ENCODE measurements around the gene MTA2. TPM values are rescaled to one million over a fixed set of nuclear protein-coding genes. Genes with fewer than 3 reads are reported as not detected.
A peak's percentile ranks its signal among the peaks of the same experiment; 100 is the strongest.

Gene MTA2
- total and polyA plus RNA-seq, 2 of the 8 experiments (the other 6 are each of a cell fraction or from before 2014, with no cell fraction given), result 25.7 to 114 TPM

DNA sequence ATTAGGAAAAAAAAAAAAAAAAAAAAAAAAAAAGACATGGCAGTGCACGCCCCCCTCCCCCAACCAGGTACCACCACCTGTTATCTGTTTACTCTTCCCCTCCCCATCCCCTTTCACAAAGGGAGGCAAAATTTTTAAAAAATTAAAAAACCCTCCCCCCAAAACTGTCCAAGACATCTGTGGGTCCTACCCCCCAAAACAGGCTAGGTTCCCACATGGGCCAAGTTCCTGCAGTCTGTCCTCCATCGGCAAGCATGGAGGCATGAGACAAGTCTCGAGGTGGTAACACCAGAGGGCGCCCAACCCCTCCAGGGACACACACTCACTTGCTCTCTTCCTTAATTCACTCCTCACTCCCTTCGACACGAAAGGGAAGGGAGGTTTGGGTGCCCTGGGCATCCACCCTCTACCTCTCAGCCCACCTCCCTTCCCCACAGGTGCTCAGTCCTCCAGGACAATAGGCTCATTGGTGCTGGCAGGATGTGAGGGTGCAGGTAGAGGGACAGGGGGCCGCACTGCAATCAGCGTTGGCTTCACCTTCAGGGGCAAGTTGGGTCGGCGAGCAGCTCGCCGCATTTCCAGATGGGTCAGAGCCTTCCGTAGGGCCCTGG lies 8.1 kb downstream of the MTA2 start (continued):
- TF ChIP-seq, protein P1, sequence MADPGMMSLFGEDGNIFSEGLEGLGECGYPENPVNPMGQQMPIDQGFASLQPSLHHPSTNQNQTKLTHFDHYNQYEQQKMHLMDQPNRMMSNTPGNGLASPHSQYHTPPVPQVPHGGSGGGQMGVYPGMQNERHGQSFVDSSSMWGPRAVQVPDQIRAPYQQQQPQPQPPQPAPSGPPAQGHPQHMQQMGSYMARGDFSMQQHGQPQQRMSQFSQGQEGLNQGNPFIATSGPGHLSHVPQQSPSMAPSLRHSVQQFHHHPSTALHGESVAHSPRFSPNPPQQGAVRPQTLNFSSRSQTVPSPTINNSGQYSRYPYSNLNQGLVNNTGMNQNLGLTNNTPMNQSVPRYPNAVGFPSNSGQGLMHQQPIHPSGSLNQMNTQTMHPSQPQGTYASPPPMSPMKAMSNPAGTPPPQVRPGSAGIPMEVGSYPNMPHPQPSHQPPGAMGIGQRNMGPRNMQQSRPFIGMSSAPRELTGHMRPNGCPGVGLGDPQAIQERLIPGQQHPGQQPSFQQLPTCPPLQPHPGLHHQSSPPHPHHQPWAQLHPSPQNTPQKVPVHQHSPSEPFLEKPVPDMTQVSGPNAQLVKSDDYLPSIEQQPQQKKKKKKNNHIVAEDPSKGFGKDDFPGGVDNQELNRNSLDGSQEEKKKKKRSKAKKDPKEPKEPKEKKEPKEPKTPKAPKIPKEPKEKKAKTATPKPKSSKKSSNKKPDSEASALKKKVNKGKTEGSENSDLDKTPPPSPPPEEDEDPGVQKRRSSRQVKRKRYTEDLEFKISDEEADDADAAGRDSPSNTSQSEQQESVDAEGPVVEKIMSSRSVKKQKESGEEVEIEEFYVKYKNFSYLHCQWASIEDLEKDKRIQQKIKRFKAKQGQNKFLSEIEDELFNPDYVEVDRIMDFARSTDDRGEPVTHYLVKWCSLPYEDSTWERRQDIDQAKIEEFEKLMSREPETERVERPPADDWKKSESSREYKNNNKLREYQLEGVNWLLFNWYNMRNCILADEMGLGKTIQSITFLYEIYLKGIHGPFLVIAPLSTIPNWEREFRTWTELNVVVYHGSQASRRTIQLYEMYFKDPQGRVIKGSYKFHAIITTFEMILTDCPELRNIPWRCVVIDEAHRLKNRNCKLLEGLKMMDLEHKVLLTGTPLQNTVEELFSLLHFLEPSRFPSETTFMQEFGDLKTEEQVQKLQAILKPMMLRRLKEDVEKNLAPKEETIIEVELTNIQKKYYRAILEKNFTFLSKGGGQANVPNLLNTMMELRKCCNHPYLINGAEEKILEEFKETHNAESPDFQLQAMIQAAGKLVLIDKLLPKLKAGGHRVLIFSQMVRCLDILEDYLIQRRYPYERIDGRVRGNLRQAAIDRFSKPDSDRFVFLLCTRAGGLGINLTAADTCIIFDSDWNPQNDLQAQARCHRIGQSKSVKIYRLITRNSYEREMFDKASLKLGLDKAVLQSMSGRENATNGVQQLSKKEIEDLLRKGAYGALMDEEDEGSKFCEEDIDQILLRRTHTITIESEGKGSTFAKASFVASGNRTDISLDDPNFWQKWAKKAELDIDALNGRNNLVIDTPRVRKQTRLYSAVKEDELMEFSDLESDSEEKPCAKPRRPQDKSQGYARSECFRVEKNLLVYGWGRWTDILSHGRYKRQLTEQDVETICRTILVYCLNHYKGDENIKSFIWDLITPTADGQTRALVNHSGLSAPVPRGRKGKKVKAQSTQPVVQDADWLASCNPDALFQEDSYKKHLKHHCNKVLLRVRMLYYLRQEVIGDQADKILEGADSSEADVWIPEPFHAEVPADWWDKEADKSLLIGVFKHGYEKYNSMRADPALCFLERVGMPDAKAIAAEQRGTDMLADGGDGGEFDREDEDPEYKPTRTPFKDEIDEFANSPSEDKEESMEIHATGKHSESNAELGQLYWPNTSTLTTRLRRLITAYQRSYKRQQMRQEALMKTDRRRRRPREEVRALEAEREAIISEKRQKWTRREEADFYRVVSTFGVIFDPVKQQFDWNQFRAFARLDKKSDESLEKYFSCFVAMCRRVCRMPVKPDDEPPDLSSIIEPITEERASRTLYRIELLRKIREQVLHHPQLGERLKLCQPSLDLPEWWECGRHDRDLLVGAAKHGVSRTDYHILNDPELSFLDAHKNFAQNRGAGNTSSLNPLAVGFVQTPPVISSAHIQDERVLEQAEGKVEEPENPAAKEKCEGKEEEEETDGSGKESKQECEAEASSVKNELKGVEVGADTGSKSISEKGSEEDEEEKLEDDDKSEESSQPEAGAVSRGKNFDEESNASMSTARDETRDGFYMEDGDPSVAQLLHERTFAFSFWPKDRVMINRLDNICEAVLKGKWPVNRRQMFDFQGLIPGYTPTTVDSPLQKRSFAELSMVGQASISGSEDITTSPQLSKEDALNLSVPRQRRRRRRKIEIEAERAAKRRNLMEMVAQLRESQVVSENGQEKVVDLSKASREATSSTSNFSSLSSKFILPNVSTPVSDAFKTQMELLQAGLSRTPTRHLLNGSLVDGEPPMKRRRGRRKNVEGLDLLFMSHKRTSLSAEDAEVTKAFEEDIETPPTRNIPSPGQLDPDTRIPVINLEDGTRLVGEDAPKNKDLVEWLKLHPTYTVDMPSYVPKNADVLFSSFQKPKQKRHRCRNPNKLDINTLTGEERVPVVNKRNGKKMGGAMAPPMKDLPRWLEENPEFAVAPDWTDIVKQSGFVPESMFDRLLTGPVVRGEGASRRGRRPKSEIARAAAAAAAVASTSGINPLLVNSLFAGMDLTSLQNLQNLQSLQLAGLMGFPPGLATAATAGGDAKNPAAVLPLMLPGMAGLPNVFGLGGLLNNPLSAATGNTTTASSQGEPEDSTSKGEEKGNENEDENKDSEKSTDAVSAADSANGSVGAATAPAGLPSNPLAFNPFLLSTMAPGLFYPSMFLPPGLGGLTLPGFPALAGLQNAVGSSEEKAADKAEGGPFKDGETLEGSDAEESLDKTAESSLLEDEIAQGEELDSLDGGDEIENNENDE (IDR thresholded peaks at IDR 0.05; ENCODE audit: insufficient replicate concordance, low read length), result no peak
- TF ChIP-seq HDAC2 (IDR thresholded peaks at IDR 0.05; ENCODE audit: borderline replicate concordance in 1 of 2, low read depth in 2 of 2, low read length in 2 of 2) (no peak), FOSL1 (IDR thresholded peaks at IDR 0.05; ENCODE audit: insufficient read depth, low read depth, low read length) (no peak), ATF3 (IDR thresholded peaks at IDR 0.05; ENCODE audit: insufficient read depth, low read depth, low read length) (no peak), POLR2AphosphoS5 (IDR thresholded peaks at IDR 0.05; ENCODE audit: low read depth, low read length) (peak; percentile 43; the same call in 1 of the 2 replicates), SRF (IDR thresholded peaks at IDR 0.05; ENCODE audit: low read depth, low read length) (no peak), GABPA (IDR thresholded peaks at IDR 0.05; ENCODE audit: borderline replicate concordance, insufficient read depth, low read length) (no peak; the same call in 1 of the 2 replicates), SP1 (IDR thresholded peaks at IDR 0.05; ENCODE audit: low read depth, low read length) (no peak), CTBP2 (IDR thresholded peaks at IDR 0.05; ENCODE audit: borderline replicate concordance, insufficient read depth, insufficient read length, low read length) (no peak)

Measured in H1 (cell line).